ENCODE measurements around the gene USP33.
"Not testable (repeated sequence)": the region's sequence is repeated elsewhere in the genome, so short reads cannot be mapped to it uniquely, and the experiment has no call there.

DNA sequence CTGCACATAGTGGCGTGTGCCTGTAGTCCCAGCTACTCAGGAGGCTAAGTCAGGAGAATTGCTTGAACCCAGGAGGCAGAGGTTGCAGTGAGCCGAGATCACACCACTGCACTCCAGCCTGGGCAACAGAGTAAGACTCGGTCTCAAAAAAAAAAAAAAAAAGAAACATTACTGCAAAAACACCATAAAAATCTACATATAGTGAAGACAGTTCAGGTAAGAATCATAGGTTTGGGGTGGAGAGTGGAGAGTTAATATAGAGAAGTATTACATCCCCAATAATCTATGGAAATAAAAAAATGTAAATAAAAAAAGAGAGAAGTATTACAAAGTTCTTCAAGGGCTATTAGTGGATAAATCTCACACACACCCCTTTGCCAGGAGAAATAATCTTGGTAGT lies 84.8 kb downstream of the USP33 start:
- TF ChIP-seq YY1 (IDR thresholded peaks at IDR 0.05; ENCODE audit: insufficient read depth, insufficient read length); ZNF274 (IDR thresholded peaks at IDR 0.05; ENCODE audit: low read depth, low read length): not testable (repeated sequence)
